Measurements from ENCODE around the gene PTPRC.
A peak's percentile ranks its signal among the peaks of the same experiment; 100 is the strongest.

Gene PTPRC

DNA sequence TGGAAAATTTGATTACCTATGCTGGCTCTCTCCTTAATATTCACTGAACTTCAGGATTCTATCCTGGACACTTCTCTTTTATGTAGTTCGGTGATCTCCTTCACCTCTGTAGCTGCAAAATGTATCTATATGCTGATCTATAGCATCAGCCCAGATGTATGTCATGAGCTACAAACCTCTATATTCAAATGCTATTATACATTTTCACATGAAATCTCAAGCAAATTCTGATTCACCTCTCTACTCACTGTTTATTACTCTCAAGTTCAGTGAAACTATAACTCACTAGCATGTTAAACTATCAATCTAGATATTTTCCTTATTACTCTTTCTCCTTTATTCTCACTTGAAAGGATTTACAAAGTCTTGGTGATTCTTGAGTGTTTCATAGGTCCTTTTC lies 52.2 kb downstream of the PTPRC start:
- no peak overlapping the region for H3K4me3 ChIP-seq (ENCODE audit: low read depth, low read length)
- no peak for DNase-seq (ENCODE audit: low read depth)
- TF ChIP-seq, protein P1, sequence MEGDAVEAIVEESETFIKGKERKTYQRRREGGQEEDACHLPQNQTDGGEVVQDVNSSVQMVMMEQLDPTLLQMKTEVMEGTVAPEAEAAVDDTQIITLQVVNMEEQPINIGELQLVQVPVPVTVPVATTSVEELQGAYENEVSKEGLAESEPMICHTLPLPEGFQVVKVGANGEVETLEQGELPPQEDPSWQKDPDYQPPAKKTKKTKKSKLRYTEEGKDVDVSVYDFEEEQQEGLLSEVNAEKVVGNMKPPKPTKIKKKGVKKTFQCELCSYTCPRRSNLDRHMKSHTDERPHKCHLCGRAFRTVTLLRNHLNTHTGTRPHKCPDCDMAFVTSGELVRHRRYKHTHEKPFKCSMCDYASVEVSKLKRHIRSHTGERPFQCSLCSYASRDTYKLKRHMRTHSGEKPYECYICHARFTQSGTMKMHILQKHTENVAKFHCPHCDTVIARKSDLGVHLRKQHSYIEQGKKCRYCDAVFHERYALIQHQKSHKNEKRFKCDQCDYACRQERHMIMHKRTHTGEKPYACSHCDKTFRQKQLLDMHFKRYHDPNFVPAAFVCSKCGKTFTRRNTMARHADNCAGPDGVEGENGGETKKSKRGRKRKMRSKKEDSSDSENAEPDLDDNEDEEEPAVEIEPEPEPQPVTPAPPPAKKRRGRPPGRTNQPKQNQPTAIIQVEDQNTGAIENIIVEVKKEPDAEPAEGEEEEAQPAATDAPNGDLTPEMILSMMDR (IDR thresholded peaks at IDR 0.05; ENCODE audit: insufficient read depth, low read depth, low read length, missing control alignments): no peak

DNA sequence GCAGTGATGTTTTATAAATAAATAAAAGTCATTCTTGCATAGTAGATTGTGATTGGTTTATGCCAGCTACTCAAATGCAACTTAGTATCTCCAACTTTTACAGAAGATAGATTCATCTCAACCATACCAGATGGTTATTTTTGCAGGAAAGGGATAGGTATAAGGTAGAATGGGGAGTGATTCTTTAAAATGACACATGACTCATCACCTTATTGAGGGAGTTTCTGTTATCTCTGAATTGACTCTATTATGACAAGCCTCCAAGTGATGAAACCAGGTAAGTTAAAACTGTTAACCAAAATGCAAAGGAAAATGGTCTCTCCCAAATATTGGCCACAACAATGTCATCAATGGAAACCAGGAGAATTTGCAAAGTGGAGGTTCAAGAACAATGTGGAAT lies 54.5 kb downstream of the PTPRC start:
- TF ChIP-seq, protein P1 (IDR thresholded peaks at IDR 0.05; ENCODE audit: insufficient read depth, low read depth, low read length, missing control alignments): no peak
- no peak for DNase-seq (ENCODE audit: low read depth)
- H3K4me3 ChIP-seq (ENCODE audit: low read depth, low read length): no peak overlapping the region

DNA sequence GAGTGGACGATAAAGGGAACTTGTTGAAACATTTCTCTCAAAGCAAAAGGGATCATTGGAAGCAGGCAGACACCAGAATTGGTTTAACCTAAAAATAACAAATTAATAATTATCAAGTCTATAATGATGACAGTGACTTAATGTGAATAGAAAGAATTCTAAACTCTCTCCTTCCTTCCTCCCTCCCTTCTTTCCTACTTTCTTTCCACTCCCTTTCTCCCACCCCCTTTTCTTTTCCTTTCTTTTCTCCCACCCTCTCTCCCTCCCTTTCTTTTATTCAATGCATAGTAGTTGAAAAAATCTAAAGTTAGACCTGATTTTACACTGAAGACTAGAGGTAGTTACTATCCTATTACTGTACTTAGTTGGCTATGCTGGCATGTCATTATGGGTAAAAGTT lies 55.7 kb downstream of the PTPRC start:
- no peak for DNase-seq (ENCODE audit: low read depth)
- H3K4me3 ChIP-seq (ENCODE audit: low read depth, low read length): no peak overlapping the region
- TF ChIP-seq, protein P1 (IDR thresholded peaks at IDR 0.05; ENCODE audit: insufficient read depth, low read depth, low read length, missing control alignments): no peak

DNA sequence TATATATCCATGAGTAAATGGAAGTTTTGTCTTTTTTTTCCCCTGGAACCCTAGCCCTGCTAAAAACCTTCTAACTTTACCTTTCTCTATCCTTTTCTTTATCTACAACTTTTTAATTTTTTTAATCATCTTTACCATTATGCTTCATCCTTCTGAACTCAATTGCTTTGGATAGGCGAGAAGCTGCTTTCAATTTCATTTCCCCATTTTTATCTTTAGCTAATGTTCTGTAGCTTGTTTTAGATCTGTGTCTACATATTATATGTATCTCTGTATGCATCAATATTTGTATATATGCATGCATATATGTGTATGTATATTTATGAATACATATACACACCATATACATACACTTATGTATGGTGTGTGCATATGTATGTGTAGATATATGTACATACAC lies 57.4 kb downstream of the PTPRC start:
- no peak for DNase-seq (ENCODE audit: low read depth)
- TF ChIP-seq, protein P1 (IDR thresholded peaks at IDR 0.05; ENCODE audit: insufficient read depth, low read depth, low read length, missing control alignments): no peak

DNA sequence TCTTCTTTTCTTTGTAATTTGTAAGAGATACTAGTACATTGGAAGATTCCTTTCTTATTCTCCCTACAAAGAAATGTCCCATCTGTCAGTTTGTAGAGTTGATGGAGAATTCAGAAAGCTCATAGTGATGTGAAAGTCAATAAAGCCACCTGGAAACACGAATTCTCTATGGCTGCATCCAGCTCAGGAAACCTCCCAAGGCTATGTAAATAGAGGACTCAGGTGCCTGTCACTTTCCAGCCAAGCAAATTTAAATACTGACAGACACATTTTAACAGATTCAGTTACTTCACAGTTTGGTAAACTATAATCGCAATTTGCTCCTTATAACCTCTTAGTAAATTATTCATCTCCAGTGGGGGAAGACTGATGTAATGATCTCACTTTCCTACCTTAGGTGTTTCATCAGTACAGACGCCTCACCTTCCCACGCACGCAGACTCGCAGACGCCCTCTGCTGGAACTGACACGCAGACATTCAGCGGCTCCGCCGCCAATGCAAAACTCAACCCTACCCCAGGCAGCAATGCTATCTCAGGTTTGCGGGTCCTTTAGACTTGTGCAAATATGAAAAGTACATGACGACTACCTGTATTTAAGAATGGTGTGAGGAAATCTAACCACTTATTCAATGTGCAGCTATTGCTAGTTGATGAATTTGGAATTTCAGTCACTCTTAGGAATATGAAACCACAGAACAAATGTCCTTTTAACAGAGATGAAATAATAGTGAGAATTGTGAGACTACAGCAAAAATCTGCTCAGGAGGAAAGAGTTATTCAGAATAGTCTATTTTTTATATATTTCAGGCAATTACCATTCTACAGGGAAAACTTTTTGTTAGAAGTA lies 60.6 kb downstream of the PTPRC start:
- peak; percentile 79 for DNase-seq (ENCODE audit: low read depth)
- TF ChIP-seq, protein P1 (IDR thresholded peaks at IDR 0.05; ENCODE audit: insufficient read depth, low read depth, low read length, missing control alignments): peak; percentile 92
- no peak overlapping the region for H3K4me3 ChIP-seq (ENCODE audit: low read depth, low read length)

More for the DNA sequence above, 57.4 kb downstream of the PTPRC start:
- H3K4me3 ChIP-seq (ENCODE audit: low read depth, low read length): no peak overlapping the region

DNA sequence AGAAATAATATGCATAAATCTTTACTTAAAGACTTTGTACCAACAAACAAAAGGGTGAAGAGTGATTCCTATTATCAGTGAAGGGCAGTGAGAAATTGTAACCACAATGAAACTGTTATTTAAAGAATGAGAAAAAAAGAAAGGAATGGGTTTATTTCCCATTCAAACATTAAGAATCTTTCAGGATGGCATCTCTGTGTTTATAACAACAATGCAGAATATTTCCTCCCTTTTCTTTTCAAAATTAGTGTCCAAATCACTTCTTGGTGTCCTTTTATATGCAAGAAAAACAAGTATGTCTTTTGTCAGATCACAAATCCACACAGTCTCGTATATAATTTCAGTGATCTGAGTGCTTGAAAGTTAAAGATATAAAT lies 61.2 kb downstream of the PTPRC start:
- no peak overlapping the region for H3K4me3 ChIP-seq (ENCODE audit: low read depth, low read length)
- TF ChIP-seq, protein P1 (IDR thresholded peaks at IDR 0.05; ENCODE audit: insufficient read depth, low read depth, low read length, missing control alignments): no peak
- no peak for DNase-seq (ENCODE audit: low read depth)

DNA sequence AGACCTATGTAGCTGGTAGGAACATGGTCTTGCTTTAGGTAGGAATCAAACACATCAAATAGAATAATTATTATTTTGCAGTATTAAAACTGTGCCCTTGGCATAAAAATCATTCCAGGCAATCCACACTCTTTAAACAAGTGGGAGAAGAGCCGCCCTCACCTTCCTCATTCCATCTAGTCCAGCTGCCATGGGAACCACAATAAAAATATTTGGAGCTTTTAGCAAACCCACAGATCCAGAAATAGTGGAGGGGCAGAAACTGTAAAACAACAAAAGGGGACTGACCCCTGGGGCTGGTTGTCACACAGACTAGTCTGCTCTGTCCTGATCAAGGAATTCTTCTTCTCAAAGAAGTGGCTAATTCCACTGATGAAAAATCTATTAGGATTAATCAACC lies 61.6 kb downstream of the PTPRC start:
- no peak overlapping the region for H3K4me3 ChIP-seq (ENCODE audit: low read depth, low read length)
- TF ChIP-seq, protein P1 (IDR thresholded peaks at IDR 0.05; ENCODE audit: insufficient read depth, low read depth, low read length, missing control alignments): no peak

More for the DNA sequence above, 61.6 kb downstream of the PTPRC start:
- no peak for DNase-seq (ENCODE audit: low read depth)
